Astrocyte of the spinal cord (primary cell): ENCODE results near the gene ATG9A.

Source experiments
- DNase-seq: peaks from one replicate; pipeline ENCODE4 v3.0.0; 2011; ENCODE audit warnings: low read depth, low spot score
- H3K4me3 ChIP-seq: 2 replicates; pipeline ENCODE4 v1.5.1; 2011; ENCODE audit warnings: low read depth, mild to moderate bottlenecking, low read length, moderate library complexity
- CTCF ChIP-seq: IDR thresholded peaks from 2 replicates; pipeline ENCODE4 v1.5.1; 2012; ENCODE audit warnings: low read depth, mild to moderate bottlenecking, low read length, inconsistent platforms
- in situ Hi-C: cut with HindIII; loops from 2 replicates; pipeline ENCODE4 v1.10.0; 2017; ENCODE audit warnings: low sequenced_read_pairs

The ATG9A gene

GRCh38 chr2:219221957-219222518 is 7.4 kb downstream of the ATG9A start:
- H3K4me3 ChIP-seq = no peak overlapping the region
- in situ Hi-C loops = no loop called here
- no peak for DNase-seq
- TF ChIP-seq CTCF = no peak

GRCh38 chr2:219220652-219221402 is 8.6 kb downstream of the ATG9A start:
- H3K4me3 ChIP-seq = no peak overlapping the region
- TF ChIP-seq CTCF = no peak
- in situ Hi-C loops = no loop called here
- no peak for DNase-seq

- DNase-seq = no peak
- in situ Hi-C loops = no loop called here
- TF ChIP-seq CTCF = no peak
- H3K4me3 ChIP-seq = no peak overlapping the region
These were observed 9.5 kb downstream of the ATG9A start for GRCh38 chr2:219219784-219220532.

- no peak for TF ChIP-seq CTCF
- DNase-seq = peak; percentile 94
- H3K4me3 ChIP-seq = peak within 1 kb of the TSS; percentile 48
- in situ Hi-C loops = no loop called here
These were observed 10.4 kb downstream of the ATG9A start, which contains the start of gene ABCB6 for GRCh38 chr2:219218732-219219701. ABCB6 (minus strand) TSS chr2:219218958; CDS start chr2:219218673, 285 bp downstream.

GRCh38 chr2:219218217-219218731 is 11.2 kb downstream of the ATG9A start:
- no peak for TF ChIP-seq CTCF
- peak; percentile 80 for DNase-seq
- H3K4me3 ChIP-seq = peak overlapping the region; percentile 48
- in situ Hi-C loops = no loop called here
